ENCODE results near the gene PHLDB1.
A peak's percentile ranks its signal among the peaks of the same experiment; 100 is the strongest.
"Not testable (repeated sequence)": the region's sequence is repeated elsewhere in the genome, so short reads cannot be mapped to it uniquely, and the experiment has no call there.

Gene PHLDB1

GRCh38 chr11:118606157-118606843 is 1.1 kb upstream of the PHLDB1 start:
- no peak for DNase-seq

- DNase-seq: no peak
Observed at GRCh38 chr11:118606844-118607228, 579 bp upstream of the PHLDB1 start.

GRCh38 chr11:118608360-118609227 is 1.2 kb downstream of the PHLDB1 start:
- DNase-seq: peak; percentile 45

- DNase-seq: no peak
Observed at GRCh38 chr11:118609380-118610224, 2.2 kb downstream of the PHLDB1 start.

- DNase-seq: no peak
Observed at GRCh38 chr11:118610225-118610772, 2.9 kb downstream of the PHLDB1 start.

GRCh38 chr11:118610773-118611432 is 3.5 kb downstream of the PHLDB1 start:
- no peak for DNase-seq

GRCh38 chr11:118611433-118611795 is 4.0 kb downstream of the PHLDB1 start:
- DNase-seq: not testable (repeated sequence)

- no peak for DNase-seq
Observed at GRCh38 chr11:118612378-118612777, 5.0 kb downstream of the PHLDB1 start.

GRCh38 chr11:118614511-118614910 is 7.1 kb downstream of the PHLDB1 start:
- DNase-seq: no peak

GRCh38 chr11:118615282-118615975 is 8.0 kb downstream of the PHLDB1 start:
- DNase-seq: no peak

- peak; percentile 25 for DNase-seq
Observed at GRCh38 chr11:118615976-118616371, 8.6 kb downstream of the PHLDB1 start.

GRCh38 chr11:118618115-118618990 is 10.9 kb downstream of the PHLDB1 start:
- DNase-seq: no peak

GRCh38 chr11:118618991-118619375 is 11.6 kb downstream of the PHLDB1 start:
- no peak for DNase-seq

GRCh38 chr11:118619444-118620197 is 12.2 kb downstream of the PHLDB1 start:
- no peak for DNase-seq

GRCh38 chr11:118620529-118621070 is 13.2 kb downstream of the PHLDB1 start:
- DNase-seq: no peak

GRCh38 chr11:118621071-118621783 is 13.8 kb downstream of the PHLDB1 start:
- DNase-seq: peak; percentile 88

- peak; percentile 36 for DNase-seq
Observed at GRCh38 chr11:118621784-118622375, 14.5 kb downstream of the PHLDB1 start.
